K562 (cell line): ENCODE results near the gene RNF152. TPM values are rescaled to one million over a fixed set of nuclear protein-coding genes. Genes with fewer than 3 reads are reported as not detected.

Source experiments
- ETV6 ChIP-seq, 3 experiments: fragments of 150-350 bp in 1 of 3; sonication (generic) in 1 of 3; formaldehyde crosslinking in 1 of 3; IDR thresholded peaks; 2 replicates each; pipeline versions ENCODE4 v1.6.1 to v1.8.0; 2014 to 2022; ENCODE audit warnings: borderline replicate concordance in 2 of 3, low read depth in 2 of 3, antibody characterized with exemption in 1 of 3, low read length in 1 of 3, mild to moderate bottlenecking in 1 of 3, missing genetic modification reagents in 1 of 3
- GABPB1 ChIP-seq: sonication (generic); formaldehyde crosslinking; IDR thresholded peaks from 2 replicates; pipeline ENCODE4 v1.8.0; 2022; ENCODE audit warnings: mild to moderate bottlenecking, missing genetic modification reagents
- HBP1 ChIP-seq: fragments of 450-650 bp; formaldehyde crosslinking; IDR thresholded peaks from 2 replicates; pipeline ENCODE4 v1.4.0; 2022; ENCODE audit warnings: missing genetic modification characterization
- HIVEP1 ChIP-seq: fragments of 250-450 bp; sonication (Bioruptor Pico); IDR thresholded peaks from 2 replicates; pipeline ENCODE4 v1.4.0; 2020; ENCODE audit warnings: mild to moderate bottlenecking
- MYC ChIP-seq, 2 experiments: fragments of 250-450 bp in 1 of 2; sonication (Bioruptor Pico) in 1 of 2; IDR thresholded peaks; 2 replicates each; pipeline versions ENCODE4 v1.5.1 to v1.6.1; 2012 to 2021; ENCODE audit warnings: low read depth in 2 of 2, borderline replicate concordance in 1 of 2, improper control_type of control experiment in 1 of 2, low read length in 1 of 2, mild to moderate bottlenecking in 1 of 2, moderate library complexity in 1 of 2
- RFX1 ChIP-seq: fragments of 450-650 bp; IDR thresholded peaks from 2 replicates; pipeline ENCODE4 v1.6.1; 2016; ENCODE audit warnings: mild to moderate bottlenecking, moderate library complexity
- SRSF7 ChIP-seq: fragments of 200-400 bp; formaldehyde crosslinking; optimal IDR thresholded peaks from 2 replicates; pipeline ENCODE3; 2017; ENCODE audit warnings: mild to moderate bottlenecking, low read depth, low read length
- polyA plus RNA-seq, 8 experiments: library from polyadenylated mRNA; depleted of rRNA in 4 of 8; stranded (reverse) in 5 of 8; unstranded in 3 of 8; fragments of >200 nt; fragmentation: Nextera tagmentation in 2 of 8; fragmentation: Illumina TruSeq in 1 of 8; extraction: Ambion mirVana in 2 of 8; extraction: Trizol in 1 of 8; gene quantifications; 2 replicates each; pipeline versions ENCODE4 v1.2.1 to v1.2.3, GENCODE V29; 2011 to 2014; ENCODE audit warnings: inconsistent platforms in 1 of 8, missing spikeins in 1 of 8
- total RNA-seq, 7 experiments: library from RNA; depleted of rRNA in 6 of 7; stranded (reverse); fragments of >200 nt in 6 of 7; fragmentation: Illumina TruSeq in 2 of 7; extraction: Trizol in 2 of 7; gene quantifications; 2 replicates each; pipeline versions ENCODE4 v1.2.1 to v1.2.3, GENCODE V29; 2011 to 2021; ENCODE audit warnings: low replicate concordance in 1 of 7
- TF ChIP-seq, protein P1 (sequence below), 3 experiments: fragments of 200-800 bp in 1 of 3; fragments of 250-450 bp in 1 of 3; fragments of 450-650 bp in 1 of 3; sonication (Bioruptor Pico) in 1 of 3; sonication (Bioruptor generic) in 1 of 3; formaldehyde crosslinking in 1 of 3; IDR thresholded peaks; 2 replicates each; pipeline versions ENCODE4 v1.6.1 to v1.8.0; 2016 to 2022; ENCODE audit warnings: mild to moderate bottlenecking in 2 of 3, missing genetic modification characterization in 2 of 3, missing compliant biosample characterization in 1 of 3, moderate library complexity in 1 of 3
- TF ChIP-seq, protein P2 (sequence below): fragments of 250-450 bp; sonication (Bioruptor Pico); IDR thresholded peaks from 2 replicates; pipeline ENCODE4 v1.4.0; 2020; ENCODE audit warnings: mild to moderate bottlenecking
- TF ChIP-seq, protein P3 (sequence below): IDR thresholded peaks from 2 replicates; pipeline ENCODE4 v1.6.1; 2016; ENCODE audit warnings: missing genetic modification characterization, missing compliant biosample characterization

Gene RNF152
- total and polyA plus RNA-seq, 9 of the 15 experiments (the other 6 are each of a cell fraction or from before 2014, with no cell fraction given): 0.04 to 0.05 TPM; not detected in 7

DNA sequence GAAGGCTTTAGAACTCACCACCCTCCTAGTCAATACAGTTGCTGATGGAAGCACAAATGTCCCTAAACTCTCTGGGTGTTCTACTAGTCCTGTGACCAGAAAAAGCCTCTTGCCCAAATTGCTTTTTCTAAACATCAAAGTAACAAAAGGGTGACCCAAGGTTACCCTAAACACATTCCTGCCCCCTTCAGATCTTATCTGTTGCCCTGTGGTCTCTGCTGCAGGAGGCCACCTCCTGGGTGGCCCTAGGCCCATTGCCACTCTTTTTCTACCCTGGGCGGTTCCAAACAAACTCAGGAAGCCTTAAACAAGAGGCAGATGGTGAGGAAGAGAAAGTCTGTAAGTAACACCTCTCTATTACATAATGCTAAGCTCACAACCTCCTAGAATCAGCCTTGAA is 3.3 kb downstream of the RNF152 start (continued):
- TF ChIP-seq, protein P1, sequence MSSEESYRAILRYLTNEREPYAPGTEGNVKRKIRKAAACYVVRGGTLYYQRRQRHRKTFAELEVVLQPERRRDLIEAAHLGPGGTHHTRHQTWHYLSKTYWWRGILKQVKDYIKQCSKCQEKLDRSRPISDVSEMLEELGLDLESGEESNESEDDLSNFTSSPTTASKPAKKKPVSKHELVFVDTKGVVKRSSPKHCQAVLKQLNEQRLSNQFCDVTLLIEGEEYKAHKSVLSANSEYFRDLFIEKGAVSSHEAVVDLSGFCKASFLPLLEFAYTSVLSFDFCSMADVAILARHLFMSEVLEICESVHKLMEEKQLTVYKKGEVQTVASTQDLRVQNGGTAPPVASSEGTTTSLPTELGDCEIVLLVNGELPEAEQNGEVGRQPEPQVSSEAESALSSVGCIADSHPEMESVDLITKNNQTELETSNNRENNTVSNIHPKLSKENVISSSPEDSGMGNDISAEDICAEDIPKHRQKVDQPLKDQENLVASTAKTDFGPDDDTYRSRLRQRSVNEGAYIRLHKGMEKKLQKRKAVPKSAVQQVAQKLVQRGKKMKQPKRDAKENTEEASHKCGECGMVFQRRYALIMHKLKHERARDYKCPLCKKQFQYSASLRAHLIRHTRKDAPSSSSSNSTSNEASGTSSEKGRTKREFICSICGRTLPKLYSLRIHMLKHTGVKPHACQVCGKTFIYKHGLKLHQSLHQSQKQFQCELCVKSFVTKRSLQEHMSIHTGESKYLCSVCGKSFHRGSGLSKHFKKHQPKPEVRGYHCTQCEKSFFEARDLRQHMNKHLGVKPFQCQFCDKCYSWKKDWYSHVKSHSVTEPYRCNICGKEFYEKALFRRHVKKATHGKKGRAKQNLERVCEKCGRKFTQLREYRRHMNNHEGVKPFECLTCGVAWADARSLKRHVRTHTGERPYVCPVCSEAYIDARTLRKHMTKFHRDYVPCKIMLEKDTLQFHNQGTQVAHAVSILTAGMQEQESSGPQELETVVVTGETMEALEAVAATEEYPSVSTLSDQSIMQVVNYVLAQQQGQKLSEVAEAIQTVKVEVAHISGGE (CRISPR knock-in tag; IDR thresholded peaks at IDR 0.05): no peak
- TF ChIP-seq HBP1: no peak
- no peak for TF ChIP-seq GABPB1 (CRISPR knock-in tag)
- no peak for TF ChIP-seq HIVEP1
- TF ChIP-seq ETV6 (IDR thresholded peaks at IDR 0.05; ENCODE audit: borderline replicate concordance in 1 of 2, low read depth in 2 of 2, low read length in 1 of 2): no peak
- no peak for TF ChIP-seq ETV6 (CRISPR knock-in tag; IDR thresholded peaks at IDR 0.05; ENCODE audit: borderline replicate concordance)
- no peak for TF ChIP-seq RFX1
- TF ChIP-seq MYC (IDR thresholded peaks at IDR 0.05; ENCODE audit: low read depth, low read length): no peak
- TF ChIP-seq MYC (CRISPR knock-in tag; IDR thresholded peaks at IDR 0.05; ENCODE audit: borderline replicate concordance, low read depth): no peak
- TF ChIP-seq, protein P2, sequence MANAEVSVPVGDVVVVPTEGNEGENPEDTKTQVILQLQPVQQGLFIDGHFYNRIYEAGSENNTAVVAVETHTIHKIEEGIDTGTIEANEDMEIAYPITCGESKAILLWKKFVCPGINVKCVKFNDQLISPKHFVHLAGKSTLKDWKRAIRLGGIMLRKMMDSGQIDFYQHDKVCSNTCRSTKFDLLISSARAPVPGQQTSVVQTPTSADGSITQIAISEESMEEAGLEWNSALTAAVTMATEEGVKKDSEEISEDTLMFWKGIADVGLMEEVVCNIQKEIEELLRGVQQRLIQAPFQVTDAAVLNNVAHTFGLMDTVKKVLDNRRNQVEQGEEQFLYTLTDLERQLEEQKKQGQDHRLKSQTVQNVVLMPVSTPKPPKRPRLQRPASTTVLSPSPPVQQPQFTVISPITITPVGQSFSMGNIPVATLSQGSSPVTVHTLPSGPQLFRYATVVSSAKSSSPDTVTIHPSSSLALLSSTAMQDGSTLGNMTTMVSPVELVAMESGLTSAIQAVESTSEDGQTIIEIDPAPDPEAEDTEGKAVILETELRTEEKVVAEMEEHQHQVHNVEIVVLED: no peak
- TF ChIP-seq SRSF7: no peak
- TF ChIP-seq, protein P3, sequence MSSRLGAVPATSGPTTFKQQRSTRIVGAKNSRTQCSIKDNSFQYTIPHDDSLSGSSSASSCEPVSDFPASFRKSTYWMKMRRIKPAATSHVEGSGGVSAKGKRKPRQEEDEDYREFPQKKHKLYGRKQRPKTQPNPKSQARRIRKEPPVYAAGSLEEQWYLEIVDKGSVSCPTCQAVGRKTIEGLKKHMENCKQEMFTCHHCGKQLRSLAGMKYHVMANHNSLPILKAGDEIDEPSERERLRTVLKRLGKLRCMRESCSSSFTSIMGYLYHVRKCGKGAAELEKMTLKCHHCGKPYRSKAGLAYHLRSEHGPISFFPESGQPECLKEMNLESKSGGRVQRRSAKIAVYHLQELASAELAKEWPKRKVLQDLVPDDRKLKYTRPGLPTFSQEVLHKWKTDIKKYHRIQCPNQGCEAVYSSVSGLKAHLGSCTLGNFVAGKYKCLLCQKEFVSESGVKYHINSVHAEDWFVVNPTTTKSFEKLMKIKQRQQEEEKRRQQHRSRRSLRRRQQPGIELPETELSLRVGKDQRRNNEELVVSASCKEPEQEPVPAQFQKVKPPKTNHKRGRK (tag): no peak
